ENCODE data around the gene KMT2D. TPM values are rescaled to one million over a fixed set of nuclear protein-coding genes. Genes with fewer than 3 reads are reported as not detected.

KMT2D gene
- total RNA-seq, 1 donor, result 24.6 TPM

- TF ChIP-seq CTCF (IDR thresholded peaks at IDR 0.05; ENCODE audit: extremely low read depth, low read depth, low read length), result no peak
- H3K4me3 ChIP-seq (ENCODE audit: insufficient read depth, low read length), result no peak overlapping the region
- peaks cover 10% of the 10 kb centered on the region for H3K79me2 ChIP-seq (ENCODE audit: insufficient read depth, low read length)
- peaks cover 85% of the 10 kb centered on the region for H3K36me3 ChIP-seq (ENCODE audit: insufficient read depth, low read length)
- no peak overlapping the region for H2AFZ ChIP-seq (ENCODE audit: low read length)
- no peaks in the 10 kb centered on the region for H3K9me3 ChIP-seq (ENCODE audit: low read depth, low read length)
- no peak overlapping the region for H3K27ac ChIP-seq (ENCODE audit: low read depth, low read length)
- no peak overlapping the region for H3K4me2 ChIP-seq (ENCODE audit: insufficient read depth, low read length)
- DNase-seq (ENCODE audit: insufficient read length, low spot score, missing footprints), result peak; percentile 66
- no peaks in the 10 kb centered on the region for H3K4me1 ChIP-seq (ENCODE audit: insufficient read depth, low read length)
- peaks cover 23% of the 10 kb centered on the region for H4K20me1 ChIP-seq (ENCODE audit: insufficient read depth, low read length)
- H3K27me3 ChIP-seq (ENCODE audit: insufficient read depth, low read length), result no peaks in the 10 kb centered on the region
Measured at GRCh38 chr12:49032679-49033447, 27.7 kb downstream of the KMT2D start.

GRCh38 chr12:49032276-49032675 lies 28.3 kb downstream of the KMT2D start:
- H3K27me3 ChIP-seq (ENCODE audit: insufficient read depth, low read length), result no peaks in the 10 kb centered on the region
- no peaks in the 10 kb centered on the region for H3K4me1 ChIP-seq (ENCODE audit: insufficient read depth, low read length)
- peaks cover 9% of the 10 kb centered on the region for H3K79me2 ChIP-seq (ENCODE audit: insufficient read depth, low read length)
- H3K9me3 ChIP-seq (ENCODE audit: low read depth, low read length), result no peaks in the 10 kb centered on the region
- peaks cover 85% of the 10 kb centered on the region for H3K36me3 ChIP-seq (ENCODE audit: insufficient read depth, low read length)
- no peak overlapping the region for H2AFZ ChIP-seq (ENCODE audit: low read length)
- no peak for TF ChIP-seq CTCF (IDR thresholded peaks at IDR 0.05; ENCODE audit: extremely low read depth, low read depth, low read length)
- H3K4me2 ChIP-seq (ENCODE audit: insufficient read depth, low read length), result no peak overlapping the region
- H4K20me1 ChIP-seq (ENCODE audit: insufficient read depth, low read length), result peaks cover 20% of the 10 kb centered on the region
- DNase-seq (ENCODE audit: insufficient read length, low spot score, missing footprints), result no peak
- no peak overlapping the region for H3K27ac ChIP-seq (ENCODE audit: low read depth, low read length)
- H3K4me3 ChIP-seq (ENCODE audit: insufficient read depth, low read length), result no peak overlapping the region

- no peaks in the 10 kb centered on the region for H3K27me3 ChIP-seq (ENCODE audit: insufficient read depth, low read length)
- no peak overlapping the region for H3K4me2 ChIP-seq (ENCODE audit: insufficient read depth, low read length)
- H3K27ac ChIP-seq (ENCODE audit: low read depth, low read length), result no peak overlapping the region
- TF ChIP-seq CTCF (IDR thresholded peaks at IDR 0.05; ENCODE audit: extremely low read depth, low read depth, low read length), result no peak
- H3K36me3 ChIP-seq (ENCODE audit: insufficient read depth, low read length), result peaks cover 85% of the 10 kb centered on the region
- H3K4me1 ChIP-seq (ENCODE audit: insufficient read depth, low read length), result no peaks in the 10 kb centered on the region
- peaks cover 4% of the 10 kb centered on the region for H3K79me2 ChIP-seq (ENCODE audit: insufficient read depth, low read length)
- H3K9me3 ChIP-seq (ENCODE audit: low read depth, low read length), result no peaks in the 10 kb centered on the region
- no peak overlapping the region for H3K4me3 ChIP-seq (ENCODE audit: insufficient read depth, low read length)
- H4K20me1 ChIP-seq (ENCODE audit: insufficient read depth, low read length), result peaks cover 15% of the 10 kb centered on the region
- no peak overlapping the region for H2AFZ ChIP-seq (ENCODE audit: low read length)
- DNase-seq (ENCODE audit: insufficient read length, low spot score, missing footprints), result peak; percentile 45
Measured at GRCh38 chr12:49031573-49032161, 28.9 kb downstream of the KMT2D start.
